KG1 (cell line): ENCODE results near the gene PLEKHA8.

ENCODE experiments used
- DNase-seq: peaks from one replicate; lab custom pipeline; 2025; lab: John Stamatoyannopoulos, UW

The PLEKHA8 gene, protein sequence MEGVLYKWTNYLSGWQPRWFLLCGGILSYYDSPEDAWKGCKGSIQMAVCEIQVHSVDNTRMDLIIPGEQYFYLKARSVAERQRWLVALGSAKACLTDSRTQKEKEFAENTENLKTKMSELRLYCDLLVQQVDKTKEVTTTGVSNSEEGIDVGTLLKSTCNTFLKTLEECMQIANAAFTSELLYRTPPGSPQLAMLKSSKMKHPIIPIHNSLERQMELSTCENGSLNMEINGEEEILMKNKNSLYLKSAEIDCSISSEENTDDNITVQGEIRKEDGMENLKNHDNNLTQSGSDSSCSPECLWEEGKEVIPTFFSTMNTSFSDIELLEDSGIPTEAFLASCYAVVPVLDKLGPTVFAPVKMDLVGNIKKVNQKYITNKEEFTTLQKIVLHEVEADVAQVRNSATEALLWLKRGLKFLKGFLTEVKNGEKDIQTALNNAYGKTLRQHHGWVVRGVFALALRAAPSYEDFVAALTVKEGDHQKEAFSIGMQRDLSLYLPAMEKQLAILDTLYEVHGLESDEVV

DNA sequence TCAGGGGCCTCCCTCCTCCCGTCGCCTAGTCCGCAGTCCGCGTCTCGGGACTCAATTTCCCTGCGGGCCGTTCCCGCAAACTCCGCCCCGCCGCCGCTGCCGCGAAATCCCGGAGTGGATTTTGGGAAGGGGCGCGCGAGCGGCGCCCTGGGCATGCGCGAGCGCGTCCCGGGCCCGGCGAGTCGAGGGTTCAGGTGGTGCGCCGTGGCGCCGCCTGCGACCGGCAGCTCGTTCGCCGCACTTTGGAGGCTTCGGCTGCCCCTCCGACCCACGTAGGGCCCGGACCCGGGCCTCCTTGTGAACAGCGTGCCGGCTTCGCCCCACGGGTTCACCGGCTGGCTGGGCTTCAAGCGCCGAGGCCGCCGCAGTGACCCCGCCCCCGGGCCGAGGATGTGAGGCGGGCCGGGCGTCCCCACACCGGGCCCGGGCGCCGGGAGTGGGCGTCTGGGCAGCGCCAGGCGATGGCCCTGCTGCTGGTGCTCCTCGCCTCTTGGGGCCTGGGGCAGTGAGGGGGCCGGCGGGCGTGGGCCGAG, at the start of gene PLEKHA8:
Gene PLEKHA8 (plus strand): TSS at position 197 of the 533 bp plus-strand sequence. CDS start 351 bp downstream, outside the sequence.
- peak; percentile 90 for DNase-seq

DNA sequence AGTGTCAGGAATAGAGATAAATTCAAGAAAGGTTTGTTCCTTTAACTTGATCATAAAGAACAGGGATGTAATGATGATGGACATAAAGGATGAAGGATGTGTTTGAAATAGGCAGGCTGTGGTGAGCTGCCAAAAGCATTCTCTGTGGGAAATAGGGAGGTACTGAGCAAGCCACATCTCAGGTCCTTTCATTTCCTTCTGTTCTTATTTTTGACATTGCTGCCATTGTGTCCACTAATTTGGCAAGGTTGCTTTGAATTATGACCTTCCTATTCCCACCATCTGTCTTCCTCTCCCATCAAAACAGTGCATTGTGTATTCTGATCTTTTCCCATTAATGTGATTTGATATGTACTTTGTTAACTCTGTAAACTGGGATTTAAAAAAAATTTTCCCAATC, 48.1 kb upstream of the PLEKHA8 start:
- DNase-seq: no peak

DNA sequence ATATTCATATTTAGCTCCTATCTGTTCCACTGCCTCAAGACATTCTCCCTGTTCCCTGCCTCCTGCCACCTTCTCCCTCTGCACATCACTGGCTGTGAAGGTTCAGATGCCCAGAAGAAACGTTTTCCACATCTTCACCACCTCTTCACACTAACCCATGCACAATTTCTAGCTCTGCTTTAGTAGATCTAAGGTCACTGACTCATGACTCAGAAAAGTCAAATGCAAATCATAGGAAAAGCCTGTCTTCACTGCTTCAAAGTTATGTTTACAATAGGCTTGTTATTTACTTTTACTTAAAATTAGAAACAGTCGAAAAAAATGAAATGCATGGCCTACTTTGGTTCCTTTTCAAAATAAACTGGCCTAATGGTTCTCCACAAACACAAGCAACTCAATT, 41.1 kb upstream of the PLEKHA8 start:
- DNase-seq: no peak

DNA sequence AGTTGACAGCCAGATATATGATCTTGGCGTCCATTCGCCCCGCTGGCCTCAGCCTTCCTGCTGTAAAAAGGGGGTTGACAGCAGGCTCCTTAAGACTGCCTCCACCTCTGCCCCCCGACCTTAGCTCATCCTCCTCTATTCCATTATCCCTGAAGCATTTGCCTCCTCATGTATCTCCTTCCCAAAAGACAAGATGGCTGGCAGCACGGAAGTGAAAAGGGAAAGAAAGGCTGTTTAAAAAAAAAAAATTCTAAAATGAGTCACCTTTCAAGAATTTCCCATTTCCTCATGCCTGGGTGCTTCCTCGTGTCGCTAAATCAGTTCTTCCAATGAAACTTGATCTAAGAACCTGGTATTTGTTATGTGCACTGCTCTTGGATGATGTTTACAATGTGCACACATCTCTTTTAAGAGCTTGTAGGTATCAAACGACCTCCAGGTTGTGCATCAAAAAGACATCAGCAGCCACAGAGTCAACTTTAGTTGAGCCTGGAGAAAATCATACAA, 40.3 kb upstream of the PLEKHA8 start:
- peak; percentile 49 for DNase-seq

DNA sequence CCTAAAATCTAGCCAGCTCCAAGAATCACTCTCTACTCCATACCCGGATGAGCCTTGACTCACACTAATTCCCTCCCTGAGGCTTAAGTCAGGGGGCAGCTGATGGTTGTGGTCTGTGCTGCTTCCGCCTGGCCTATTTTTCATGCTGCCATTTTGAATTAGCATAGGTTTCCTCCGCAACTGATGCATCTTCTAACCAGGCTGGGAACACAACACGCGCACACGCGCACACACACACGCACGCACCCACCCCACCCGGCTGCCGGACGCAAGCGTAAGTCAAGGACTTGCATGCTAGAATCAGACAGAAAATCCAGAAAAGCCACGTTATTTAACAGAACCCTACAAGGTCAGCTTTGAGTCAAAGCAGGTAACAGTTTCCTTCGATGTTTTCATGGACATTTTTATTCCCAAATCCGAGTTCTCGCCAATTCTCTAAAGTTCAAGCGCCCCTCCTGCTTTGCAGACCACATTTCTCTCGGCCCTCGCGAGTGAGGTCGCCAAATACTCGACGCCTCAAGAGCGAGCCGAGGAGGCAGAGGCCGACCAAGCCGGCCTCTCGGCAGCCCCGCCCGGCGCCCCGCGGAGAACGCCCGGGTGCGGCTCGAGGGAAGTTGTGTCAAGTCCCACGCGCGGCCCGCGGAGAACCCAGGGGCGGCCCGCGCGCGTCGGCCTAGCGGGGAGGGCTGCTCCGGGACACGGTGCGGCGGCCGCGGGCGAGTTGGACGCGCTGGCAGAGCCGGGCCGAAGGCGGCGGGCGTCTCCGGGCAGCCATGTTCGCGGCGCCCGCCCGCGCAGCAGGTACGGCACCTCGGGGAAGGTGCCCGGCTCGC, 39.6 kb upstream of the PLEKHA8 start:
- DNase-seq: peak; percentile 72

DNA sequence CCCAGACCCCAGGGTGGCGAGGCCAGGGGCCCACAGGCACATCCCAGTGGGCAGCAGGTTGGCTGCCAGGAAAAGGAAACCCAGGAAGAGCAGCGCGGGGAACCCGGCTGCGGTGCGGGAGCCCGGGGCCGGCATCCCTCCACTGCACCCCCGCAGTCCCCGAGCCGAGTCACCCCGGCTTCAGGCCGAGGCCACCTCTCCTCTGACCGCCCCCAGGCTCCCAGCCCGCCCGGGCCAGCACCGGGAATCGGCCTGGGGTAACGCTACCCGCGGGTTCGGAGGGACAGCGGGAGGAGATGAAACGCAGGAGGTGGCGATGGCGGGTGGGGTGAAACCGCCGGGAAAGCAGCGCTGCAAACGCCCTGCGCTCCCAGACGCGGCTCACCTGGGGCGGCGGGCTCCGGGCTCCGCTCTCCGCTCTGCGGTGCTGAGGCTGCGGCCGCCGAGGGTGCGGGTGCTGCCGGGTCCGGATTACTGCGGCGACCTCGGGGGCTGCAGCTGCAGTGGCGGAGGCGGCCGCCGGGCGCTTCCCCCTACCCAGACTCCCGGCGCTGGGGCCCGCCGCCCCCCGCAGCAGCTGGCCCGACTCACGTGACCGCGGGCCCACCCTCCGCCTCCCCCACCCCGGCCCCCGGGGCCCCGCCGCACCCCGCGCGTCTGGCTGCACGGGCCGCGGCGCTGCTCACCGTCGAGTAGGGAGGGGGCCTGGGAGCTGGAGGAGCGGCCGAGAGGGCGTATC, 38.8 kb upstream of the PLEKHA8 start, which contains the start of gene SCRN1:
Gene SCRN1 (minus strand): TSS at position 545 of the 739 bp plus-strand sequence. CDS start 20,734 bp downstream, outside the sequence.
- DNase-seq: peak; percentile 63

DNA sequence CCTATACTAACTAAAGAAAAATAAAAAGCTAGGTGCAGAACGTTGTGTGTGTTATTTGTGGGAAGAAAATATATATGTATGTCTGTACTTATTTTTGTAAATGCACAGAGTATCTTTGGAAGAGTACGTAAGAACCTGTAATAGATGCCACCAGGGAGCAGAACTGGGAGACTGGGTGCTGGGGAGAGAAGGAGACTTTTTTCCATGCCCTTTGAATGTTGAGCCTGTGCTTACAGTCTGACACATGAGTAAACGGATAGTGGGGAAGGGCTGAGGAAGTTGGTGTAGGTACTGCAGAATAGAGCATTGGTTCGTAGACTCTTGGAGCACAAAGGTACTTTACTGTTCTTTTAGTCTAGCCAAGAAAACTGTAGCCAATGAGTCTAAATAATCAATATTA, 37.3 kb upstream of the PLEKHA8 start:
- DNase-seq: no peak

DNA sequence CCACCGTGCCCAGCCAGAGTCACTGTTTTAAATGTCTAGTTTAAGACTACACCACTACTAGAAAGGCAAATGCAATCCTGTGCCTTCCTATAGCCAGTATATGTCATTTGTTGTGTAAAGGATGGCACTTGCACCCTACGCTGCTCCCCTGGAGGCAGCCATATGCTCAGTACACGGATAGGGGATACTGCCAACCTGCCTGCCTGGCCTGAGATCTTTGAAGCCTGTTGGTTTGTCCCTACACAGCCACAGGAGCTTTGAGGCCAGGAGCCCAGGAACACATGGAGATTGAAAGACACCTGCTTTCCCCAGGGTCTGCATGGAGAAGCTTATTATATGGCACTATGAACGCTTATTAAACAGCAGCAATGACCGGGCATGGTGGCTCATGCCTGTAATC, 36.3 kb upstream of the PLEKHA8 start:
- DNase-seq: no peak

DNA sequence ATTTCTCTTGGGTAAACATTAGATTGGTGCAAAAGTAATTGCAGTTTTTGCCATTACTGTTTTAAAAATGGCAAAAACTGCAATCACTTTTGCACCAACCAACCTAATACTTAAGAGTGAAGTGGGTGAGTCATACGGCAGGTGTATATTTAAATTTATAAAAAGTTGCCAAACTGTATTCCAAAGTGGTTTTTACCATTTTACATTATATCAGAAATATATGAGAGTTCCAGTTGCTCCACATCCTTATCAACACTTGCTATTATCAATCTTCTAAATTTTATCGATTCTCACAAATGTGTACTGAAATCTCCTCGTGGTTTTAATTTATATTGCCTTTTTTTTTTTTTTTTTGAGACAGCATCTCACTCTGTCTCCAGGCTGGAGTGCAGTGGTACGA, 35.1 kb upstream of the PLEKHA8 start:
- no peak for DNase-seq

DNA sequence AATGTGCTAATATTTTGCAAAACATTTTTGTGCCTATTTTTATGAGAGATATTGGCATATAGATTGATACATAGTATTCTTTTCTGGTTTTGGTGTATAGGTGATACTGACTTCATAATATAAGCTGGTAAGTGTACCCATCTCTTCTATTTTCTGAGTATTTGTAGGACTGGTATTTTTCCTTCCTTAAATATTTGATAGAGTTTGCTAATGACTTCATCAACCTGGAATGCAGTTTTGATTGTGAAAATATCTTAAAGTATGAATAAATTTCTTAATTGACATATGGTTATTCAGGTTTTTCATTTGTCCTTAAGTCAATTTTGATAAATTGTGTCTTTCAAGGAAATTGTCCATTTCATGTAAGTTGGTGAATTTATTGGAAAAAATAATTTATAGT, 32.6 kb upstream of the PLEKHA8 start:
- no peak for DNase-seq

DNA sequence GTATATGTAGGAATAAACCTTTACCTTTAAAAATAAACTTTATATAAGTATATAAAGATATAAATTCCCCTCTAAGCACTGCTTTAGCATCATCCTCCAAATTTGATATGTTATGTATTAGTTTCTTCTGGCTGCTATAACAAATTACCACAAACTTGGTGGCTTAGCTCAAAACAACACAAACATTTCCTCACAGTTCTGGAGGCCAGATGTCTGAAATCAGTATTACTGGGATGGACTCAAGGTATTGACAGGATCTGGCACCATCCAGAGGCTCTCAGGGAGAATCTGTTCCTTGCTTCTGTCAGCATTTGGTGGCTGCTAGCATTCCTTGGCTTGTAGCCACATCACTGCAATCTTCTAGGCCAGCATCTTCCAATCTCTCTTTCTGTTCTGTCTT, 31.9 kb upstream of the PLEKHA8 start:
- DNase-seq: no peak

DNA sequence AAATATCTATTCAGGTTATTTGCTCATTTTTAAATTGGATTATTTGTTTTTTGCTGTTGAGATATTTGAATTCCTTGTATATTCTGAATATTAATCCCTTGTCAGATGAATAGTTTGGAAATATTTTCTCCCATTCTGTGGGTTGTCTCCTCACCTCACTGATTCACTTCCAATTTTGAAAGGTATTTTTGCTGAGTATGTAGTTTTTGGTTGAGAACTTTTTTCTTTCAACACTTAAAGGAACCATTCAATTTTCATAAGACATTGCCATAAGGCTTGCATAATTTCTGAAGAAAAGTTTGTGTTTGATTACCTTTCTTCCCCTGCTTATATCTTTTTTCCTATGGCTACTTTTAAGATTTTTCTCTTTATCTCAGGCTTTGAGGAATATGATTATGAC, 29.7 kb upstream of the PLEKHA8 start:
- no peak for DNase-seq

DNA sequence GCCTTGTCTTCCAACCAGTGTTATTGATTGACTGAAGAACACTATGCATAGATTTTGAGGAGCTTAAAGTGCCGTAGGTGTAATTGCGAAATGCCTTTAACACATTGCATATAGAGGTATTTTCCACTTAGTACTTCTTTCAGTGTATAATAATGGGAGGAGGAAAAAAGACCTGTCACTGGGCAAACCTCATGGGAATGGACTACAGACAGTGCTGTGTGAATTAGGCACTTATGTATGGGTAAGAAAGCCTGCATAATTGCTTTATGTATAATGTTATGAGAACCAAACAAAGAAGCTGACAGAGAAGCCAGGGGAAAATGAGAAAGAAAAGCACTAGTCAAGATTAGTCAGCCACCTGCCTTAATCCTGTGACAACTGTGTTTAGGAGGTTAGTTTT, 26.2 kb upstream of the PLEKHA8 start:
- no peak for DNase-seq

DNA sequence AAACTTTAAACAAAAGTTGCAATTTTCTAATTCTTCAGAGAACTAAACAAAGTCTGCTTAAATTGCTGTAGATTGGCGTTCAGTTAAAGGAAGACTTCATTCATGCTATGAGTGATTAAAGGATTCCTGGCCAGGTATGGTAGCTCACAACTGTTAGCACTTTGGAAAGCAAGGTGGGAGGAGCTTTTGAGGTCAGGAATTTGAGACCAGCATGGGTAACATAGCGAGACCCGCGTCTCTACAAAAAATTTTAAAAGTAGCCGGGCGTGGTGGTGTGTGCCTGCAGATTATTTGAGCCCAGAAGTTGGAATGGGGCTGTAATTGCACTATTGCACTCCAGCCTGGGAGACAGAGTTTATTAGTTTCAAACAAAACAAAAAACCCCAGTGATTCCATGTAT, 25.1 kb upstream of the PLEKHA8 start:
- DNase-seq: no peak

DNA sequence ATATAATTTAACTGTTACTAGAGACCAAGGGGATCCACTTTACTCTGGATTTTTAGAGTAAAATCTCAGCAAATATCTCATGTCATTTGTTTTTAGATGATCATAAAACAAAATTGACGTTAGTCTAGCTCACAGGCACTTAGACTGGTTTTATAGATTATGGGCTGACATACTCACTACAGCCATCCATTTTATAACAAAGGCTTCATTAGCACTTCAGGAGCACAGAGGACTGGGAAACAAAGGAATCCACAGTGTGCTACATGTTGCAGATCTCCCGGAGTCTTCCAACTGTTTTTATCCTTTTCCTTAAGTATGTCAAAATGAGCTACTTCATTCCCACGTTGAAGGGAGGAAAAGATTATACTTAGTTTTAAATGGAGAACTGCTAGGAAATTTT, 22.7 kb upstream of the PLEKHA8 start:
- no peak for DNase-seq

DNA sequence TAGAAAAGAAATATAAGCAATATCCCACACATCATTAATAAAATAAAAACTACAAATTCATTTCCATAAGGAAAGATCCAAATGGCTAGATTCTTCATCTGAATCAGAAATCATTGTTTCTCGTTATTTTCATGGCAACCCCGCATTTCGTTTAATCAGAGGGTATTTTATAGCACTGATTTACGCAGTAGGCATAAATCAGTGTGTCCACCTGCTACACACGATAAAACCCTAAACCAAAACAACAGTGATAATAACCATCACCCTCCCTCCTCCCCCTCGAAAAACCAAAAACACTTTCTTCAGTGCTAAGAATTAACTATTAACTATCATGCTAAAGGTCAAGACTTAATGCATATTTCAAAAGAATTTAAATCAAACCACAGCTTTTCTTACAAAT, 18.2 kb upstream of the PLEKHA8 start:
- DNase-seq: no peak

DNA sequence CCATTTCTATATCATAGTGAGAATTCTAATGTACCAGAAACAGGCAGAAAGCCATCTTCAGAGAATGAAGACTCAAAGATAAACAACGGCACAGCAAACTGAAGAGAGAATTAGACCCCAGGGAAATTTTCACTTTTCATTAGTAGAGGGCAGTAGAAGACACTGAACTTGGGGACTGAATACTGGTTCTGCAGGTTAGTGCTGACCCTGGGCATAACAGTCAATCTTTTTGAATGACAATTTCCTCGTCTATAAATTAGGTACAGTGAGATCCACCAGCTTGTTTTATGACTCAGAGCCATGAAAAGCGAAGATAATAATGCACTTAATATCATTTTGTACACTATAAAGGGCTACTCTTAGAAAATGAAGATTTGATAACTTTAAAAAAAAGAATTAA, 15.5 kb upstream of the PLEKHA8 start:
- DNase-seq: no peak

DNA sequence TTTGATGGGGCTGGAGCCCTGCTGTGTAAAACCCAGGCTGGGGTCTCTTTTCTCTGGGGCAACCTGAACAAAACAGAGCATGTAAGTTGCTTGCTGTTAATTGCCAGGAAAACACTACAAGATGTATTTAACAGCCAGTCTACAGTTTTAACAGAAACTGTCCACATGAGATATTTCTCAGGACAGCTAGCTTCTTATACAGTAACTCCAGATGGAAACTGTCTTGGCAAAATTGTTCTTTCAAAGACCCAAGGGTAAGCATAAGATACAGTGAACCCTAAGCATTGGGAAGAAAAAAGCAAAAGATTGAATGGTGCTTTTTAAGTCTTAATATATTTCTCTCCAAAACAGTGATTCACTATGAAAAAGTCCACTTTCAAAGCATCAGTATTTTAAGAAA, 9.8 kb upstream of the PLEKHA8 start:
- no peak for DNase-seq

DNA sequence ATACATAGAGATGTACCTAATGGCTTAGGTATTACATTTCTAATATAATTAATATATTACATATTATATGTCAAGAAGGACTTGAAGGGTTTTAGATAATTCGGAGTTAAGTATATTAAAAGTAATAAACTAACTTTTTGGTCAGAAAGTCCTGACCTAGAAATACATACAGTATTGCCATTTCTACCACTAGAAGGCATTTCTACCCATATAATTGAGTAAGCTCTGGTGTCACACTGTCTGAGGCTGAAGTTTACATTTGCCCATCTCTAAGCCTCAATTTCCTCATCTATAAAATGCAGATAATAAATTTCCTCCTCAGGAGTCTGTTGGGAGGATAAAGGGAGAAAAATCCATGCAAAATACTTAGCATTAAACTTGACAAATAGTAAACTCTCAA, 8.8 kb upstream of the PLEKHA8 start:
- no peak for DNase-seq

DNA sequence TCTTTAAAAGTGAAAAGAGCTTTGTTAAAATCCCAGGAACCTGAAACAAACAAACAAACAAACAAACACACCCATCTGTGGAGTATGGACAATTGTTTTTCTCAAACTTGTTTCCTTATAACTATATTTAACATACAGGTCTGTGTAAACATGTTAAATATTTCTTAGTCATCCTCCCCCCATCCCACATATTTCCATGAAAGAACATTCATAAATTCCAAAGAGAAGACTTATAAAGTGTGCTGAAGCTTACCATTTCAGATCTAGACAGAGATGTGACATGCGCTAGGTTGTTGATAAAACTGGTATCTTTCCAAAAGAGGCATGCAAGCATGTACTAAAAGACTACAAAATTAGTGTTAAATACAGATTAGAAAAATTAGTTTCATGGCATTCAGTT, 8.3 kb upstream of the PLEKHA8 start:
- DNase-seq: no peak

DNA sequence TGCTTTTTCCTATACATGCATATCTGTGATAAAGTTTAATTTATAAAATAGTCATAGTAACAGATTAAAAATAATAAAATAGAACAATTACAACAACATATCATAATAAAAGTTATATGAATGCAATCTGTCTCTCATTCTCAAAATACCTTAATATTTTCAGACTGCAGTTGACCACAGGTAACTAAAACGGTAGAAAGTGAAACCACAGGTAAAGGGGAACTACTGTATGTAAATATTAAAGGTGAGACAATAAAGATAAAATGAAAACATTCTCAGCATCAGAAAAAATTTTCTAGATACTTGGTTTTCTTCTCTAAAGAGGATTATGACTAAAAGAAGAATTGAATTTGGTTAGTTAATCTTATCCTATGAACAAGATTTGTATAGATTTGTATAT, 7.7 kb upstream of the PLEKHA8 start:
- DNase-seq: no peak

DNA sequence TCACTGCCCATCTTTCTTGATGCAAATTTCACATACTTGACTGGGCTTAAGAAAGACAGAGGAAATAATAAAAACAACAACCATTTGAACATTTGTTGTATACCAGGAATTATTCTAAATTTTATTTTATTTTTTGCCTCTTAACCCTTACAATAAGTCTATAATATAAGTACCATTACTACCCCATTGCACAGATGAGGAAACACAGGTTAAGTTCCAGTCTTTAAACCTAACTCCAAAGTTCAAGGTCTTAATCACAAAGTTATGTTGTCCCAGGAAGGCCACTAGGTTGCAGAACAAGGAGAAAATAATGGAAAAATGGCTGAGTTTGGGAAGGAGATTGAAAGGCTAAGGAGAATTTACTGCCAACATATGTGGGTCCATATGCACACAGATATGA, 5.2 kb upstream of the PLEKHA8 start:
- no peak for DNase-seq
